AG04450 (cell line): ENCODE data around the gene MTRFR. TPM values are rescaled to one million over a fixed set of nuclear protein-coding genes. Genes with fewer than 3 reads are reported as not detected.

Experiments
- CTCF ChIA-PET: fragments of 300-600, 350-600 bp; formaldehyde crosslinking; extraction: SDS; loops from one replicate; lab custom pipeline; 2022; ENCODE audit warnings: antibody characterized with exemption, inconsistent platforms; lab: Charles Lee
- POLR2A ChIA-PET: fragments of 350-600 bp; formaldehyde crosslinking; extraction: SDS; loops from one replicate; lab custom pipeline; 2021; ENCODE audit warnings: antibody characterized with exemption, inconsistent platforms; lab: Yijun Ruan, JAX
- DNase-seq: peaks from one replicate; pipeline ENCODE4 v3.0.0-alpha.2; 2011; ENCODE audit warnings: low read depth, low spot score
- H3K27ac ChIP-seq: one replicate; pipeline ENCODE4 v1.5.1; 2012; ENCODE audit warnings: low read depth, low read length, control low read depth
- H3K27me3 ChIP-seq: one replicate; pipeline ENCODE4 v1.6.0; 2012; ENCODE audit warnings: low read length; ENCODE audit not compliant: control insufficient read depth, insufficient read depth
- H3K4me3 ChIP-seq: 2 replicates; pipeline ENCODE4 v1.5.1; 2011; ENCODE audit warnings: mild to moderate bottlenecking, low read depth, low read length, control low read depth
- H3K9me3 ChIP-seq: 2 replicates; pipeline ENCODE4 v1.5.1; 2012; ENCODE audit warnings: low read length; ENCODE audit not compliant: control insufficient read depth, insufficient read depth
- CTCF ChIP-seq: IDR thresholded peaks from 2 replicates; pipeline ENCODE4 v1.5.1; 2011; ENCODE audit warnings: low read depth, low read length, control low read depth, inconsistent platforms
- polyA plus RNA-seq: library from polyadenylated mRNA; depleted of rRNA; stranded (reverse); fragments of >200 nt; gene quantifications from 2 replicates; pipeline ENCODE4 v1.2.3, GENCODE V29; 2011

MTRFR gene
- polyA plus RNA-seq, 1 experiment: 9.4 TPM

- H3K27ac ChIP-seq: no peak overlapping the region
- no peak for DNase-seq
- ChIA-PET POLR2A (no interaction called here), CTCF (interaction anchor here (0.5 kb wide), 1 partner anchor 192 kb away, joined by 12 read pairs; no protein-coding TSS in a partner anchor)
- no peak overlapping the region for H3K4me3 ChIP-seq
- H3K9me3 ChIP-seq: no peaks in the 10 kb centered on the region
- H3K27me3 ChIP-seq: no peaks in the 10 kb centered on the region
- TF ChIP-seq CTCF: no peak
Observed at GRCh38 chr12:123264642-123265041, 31.4 kb downstream of the MTRFR start.

GRCh38 chr12:123265851-123266678 is 32.8 kb downstream of the MTRFR start:
- Histone ChIP-seq H3K27ac (no peak overlapping the region), H3K4me3 (no peak overlapping the region), H3K27me3 (no peaks in the 10 kb centered on the region), H3K9me3 (no peaks in the 10 kb centered on the region; the same call in 1 of the 2 replicates)
- POLR2A ChIA-PET: no interaction called here
- CTCF ChIA-PET: no interaction called here
- DNase-seq: no peak
- no peak for TF ChIP-seq CTCF

- Histone ChIP-seq H3K27me3 (no peaks in the 10 kb centered on the region), H3K9me3 (no peaks in the 10 kb centered on the region; the same call in 1 of the 2 replicates), H3K27ac (no peak overlapping the region), H3K4me3 (no peak overlapping the region)
- CTCF ChIA-PET: no interaction called here
- POLR2A ChIA-PET: interaction anchor here (0.9 to 1.4 kb wide), 2 partner anchors 13 to 34 kb away, joined by 3 to 4 read pairs; partner anchors contain the start of genes MPHOSPH9 and MTRFR
- DNase-seq: no peak
- TF ChIP-seq CTCF: no peak
Observed at GRCh38 chr12:123266679-123267277, 33.5 kb downstream of the MTRFR start.

GRCh38 chr12:123267335-123267920 is 34.2 kb downstream of the MTRFR start:
- Histone ChIP-seq H3K27ac (no peak overlapping the region), H3K4me3 (no peak overlapping the region), H3K9me3 (no peaks in the 10 kb centered on the region; the same call in 1 of the 2 replicates), H3K27me3 (no peaks in the 10 kb centered on the region)
- CTCF ChIA-PET: no interaction called here
- POLR2A ChIA-PET: interaction anchor here (0.9 to 1.4 kb wide), 2 partner anchors 14 to 35 kb away, joined by 3 to 4 read pairs; partner anchors contain the start of genes MPHOSPH9 and MTRFR
- no peak for TF ChIP-seq CTCF
- DNase-seq: no peak
